ENCODE measurements around the gene ROBO4. TPM values are rescaled to one million over a fixed set of nuclear protein-coding genes. Genes with fewer than 3 reads are reported as not detected.

The ROBO4 gene
- total and polyA plus RNA-seq, 2 of the 13 experiments (the other 11 are each of a cell fraction or from before 2014, with no cell fraction given): 0.07 to 1.1 TPM

DNA sequence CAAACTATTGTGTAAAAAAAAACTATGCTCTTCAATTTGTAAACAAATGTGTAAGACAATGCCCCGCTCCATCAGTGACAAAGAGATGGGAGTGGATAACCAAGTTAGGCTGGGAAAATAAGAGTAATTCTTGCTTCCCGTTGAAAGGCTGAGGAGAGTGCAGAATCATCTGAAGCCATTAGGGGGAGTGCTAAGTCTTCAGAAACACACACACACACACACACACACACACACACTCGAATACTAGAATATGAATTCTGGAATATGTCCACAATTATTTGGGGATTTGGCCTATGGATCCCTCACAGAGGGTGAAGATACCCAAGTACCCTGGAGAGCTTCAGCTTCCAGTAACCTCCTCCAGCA is 60.2 kb downstream of the ROBO4 start:
- Histone ChIP-seq H3K4me2 (ENCODE audit: low read depth, low read length) (no peak overlapping the region), H2AFZ (ENCODE audit: low read length) (no peak overlapping the region), H3K9me3 (ENCODE audit: low read length) (no peaks in the 10 kb centered on the region), H3K4me3 (replicated peaks in 1 of 3; ENCODE audit: insufficient read depth in 1 of 3, low read depth in 2 of 3, low read length in 3 of 3) (no peak overlapping the region), H3K79me2 (ENCODE audit: insufficient read depth, low read length) (no peaks in the 10 kb centered on the region), H3K27ac (ENCODE audit: extremely low read length, insufficient read depth, low read length) (no peak overlapping the region), H3K4me1 (ENCODE audit: insufficient read depth, low read length) (peaks cover 32% of the 10 kb centered on the region), H3K36me3 (replicated peaks in 1 of 2; ENCODE audit: control insufficient read depth in 1 of 2, insufficient read depth in 2 of 2, low read length in 2 of 2) (no peaks in the 10 kb centered on the region), H3K9ac (ENCODE audit: insufficient read depth, low read depth, low read length) (no peak overlapping the region), H3K27me3 (ENCODE audit: control insufficient read depth in 1 of 2, insufficient read depth in 2 of 2, low read length in 2 of 2) (peaks cover 11 to 55% of the 10 kb centered on the region in 2 experiments), H4K20me1 (ENCODE audit: insufficient read depth, low read length) (no peaks in the 10 kb centered on the region)
- TF ChIP-seq ZSCAN31 (CRISPR knock-in tag; IDR thresholded peaks at IDR 0.05; ENCODE audit: low read depth): no peak
- peak; percentile 14; the same call in 1 of the 2 replicates for TF ChIP-seq STAG1 (CRISPR knock-in tag; IDR thresholded peaks at IDR 0.05)
- no peak for TF ChIP-seq ZNF546 (CRISPR knock-in tag; conservative IDR thresholded peaks at IDR 0.05)
- TF ChIP-seq ZNF614 (CRISPR knock-in tag; IDR thresholded peaks at IDR 0.05; ENCODE audit: borderline replicate concordance): 0 out of 2 replicates have a peak, but pooled peaks have one; percentile 13
- TF ChIP-seq, protein P1, sequence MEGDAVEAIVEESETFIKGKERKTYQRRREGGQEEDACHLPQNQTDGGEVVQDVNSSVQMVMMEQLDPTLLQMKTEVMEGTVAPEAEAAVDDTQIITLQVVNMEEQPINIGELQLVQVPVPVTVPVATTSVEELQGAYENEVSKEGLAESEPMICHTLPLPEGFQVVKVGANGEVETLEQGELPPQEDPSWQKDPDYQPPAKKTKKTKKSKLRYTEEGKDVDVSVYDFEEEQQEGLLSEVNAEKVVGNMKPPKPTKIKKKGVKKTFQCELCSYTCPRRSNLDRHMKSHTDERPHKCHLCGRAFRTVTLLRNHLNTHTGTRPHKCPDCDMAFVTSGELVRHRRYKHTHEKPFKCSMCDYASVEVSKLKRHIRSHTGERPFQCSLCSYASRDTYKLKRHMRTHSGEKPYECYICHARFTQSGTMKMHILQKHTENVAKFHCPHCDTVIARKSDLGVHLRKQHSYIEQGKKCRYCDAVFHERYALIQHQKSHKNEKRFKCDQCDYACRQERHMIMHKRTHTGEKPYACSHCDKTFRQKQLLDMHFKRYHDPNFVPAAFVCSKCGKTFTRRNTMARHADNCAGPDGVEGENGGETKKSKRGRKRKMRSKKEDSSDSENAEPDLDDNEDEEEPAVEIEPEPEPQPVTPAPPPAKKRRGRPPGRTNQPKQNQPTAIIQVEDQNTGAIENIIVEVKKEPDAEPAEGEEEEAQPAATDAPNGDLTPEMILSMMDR (CRISPR knock-in tag; IDR thresholded peaks at IDR 0.05): peak; percentile 71
- TF ChIP-seq ZNF646 (CRISPR knock-in tag; IDR thresholded peaks at IDR 0.05): peak; percentile 79; the same call in 1 of the 2 replicates
- no peak for TF ChIP-seq ZNF430 (CRISPR knock-in tag; IDR thresholded peaks at IDR 0.05)
- TF ChIP-seq SMC3 (IDR thresholded peaks at IDR 0.05; ENCODE audit: low read length): peak; percentile 26; the same call in 1 of the 2 replicates
- TF ChIP-seq YEATS4 (CRISPR knock-in tag; IDR thresholded peaks at IDR 0.05; ENCODE audit: borderline replicate concordance): no peak
- no peak for TF ChIP-seq ZSCAN21 (CRISPR knock-in tag; IDR thresholded peaks at IDR 0.05; ENCODE audit: borderline replicate concordance)
- FAIRE-seq (peak; percentile 18), DNase-seq (ENCODE audit: low spot score) (peak; percentile 58), ATAC-seq (peak; percentile 57)
- 20% methylated on average over 3 of the region's 3 CpGs for WGBS (ENCODE audit: low lambda C conversion rate)
- CTCF ChIA-PET (ENCODE audit: low intra/inter-chr PET ratio, low total read pairs): interaction anchor here (1.0 to 4.5 kb wide), 8 partner anchors 29 to 193 kb away, joined by 3 to 45 read pairs (median 9); partner anchors contain the start of genes ESAM and ROBO3
- POLR2A ChIA-PET: interaction anchor here (2.5 kb wide), 1 partner anchor 37 kb away, joined by 14 read pairs; the partner anchor contains the start of gene MSANTD2
- intact Hi-C loops (cut with micrococcal nuclease; ENCODE audit: unreplicated experiment) (loop anchor here (1.0 to 2.0 kb wide), 5 partner anchors 30 to 193 kb away; partner anchors contain the start of gene MSANTD2), in situ Hi-C loops (cut with HindIII; ENCODE audit: extremely low pct_ligation_motif_present, low pct_unique_long_range_greater_than_20kb) (loop anchor here (5.0 kb wide), 2 partner anchors 165 to 195 kb away; partner anchors contain the start of genes SIAE and SPA17)
- no TSS peak for BruUV-seq (replicated peaks)

Data from HepG2 (cell line).